GF-D8 (cell line): ENCODE measurements around the gene SPATS2.
"Not testable (repeated sequence)": the region's sequence is repeated elsewhere in the genome, so short reads cannot be mapped to it uniquely, and the experiment has no call there.

Experiments
- DNase-seq: peaks from one replicate; lab custom pipeline; 2025; lab: John Stamatoyannopoulos, UW

SPATS2 gene

GRCh38 chr12:49518914-49519573 lies 151.8 kb downstream of the SPATS2 start:
- DNase-seq, result no peak

- no peak for DNase-seq
These were observed 152.3 kb downstream of the SPATS2 start for GRCh38 chr12:49519574-49519936.

GRCh38 chr12:49521389-49521788 lies 154.1 kb downstream of the SPATS2 start:
- DNase-seq, result no peak

- DNase-seq, result no peak
These were observed 157.5 kb downstream of the SPATS2 start for GRCh38 chr12:49524660-49525324.

GRCh38 chr12:49525942-49526341 lies 158.7 kb downstream of the SPATS2 start:
- no peak for DNase-seq

- DNase-seq, result no peak
These were observed 160.3 kb downstream of the SPATS2 start for GRCh38 chr12:49527361-49528130.

GRCh38 chr12:49529414-49529813 lies 162.2 kb downstream of the SPATS2 start:
- DNase-seq, result peak; percentile 45

GRCh38 chr12:49531745-49532144 lies 164.5 kb downstream of the SPATS2 start:
- DNase-seq, result no peak

- DNase-seq, result no peak
These were observed 166.1 kb downstream of the SPATS2 start for GRCh38 chr12:49533331-49533730.

GRCh38 chr12:49534122-49534521 lies 166.9 kb downstream of the SPATS2 start:
- DNase-seq, result not testable (repeated sequence)

- DNase-seq, result no peak
These were observed 167.5 kb downstream of the SPATS2 start for GRCh38 chr12:49534731-49535278.

GRCh38 chr12:49535921-49536525 lies 168.8 kb downstream of the SPATS2 start:
- DNase-seq, result no peak

- DNase-seq, result no peak
These were observed 169.3 kb downstream of the SPATS2 start for GRCh38 chr12:49536526-49537071.

- DNase-seq, result no peak
These were observed 170.0 kb downstream of the SPATS2 start for GRCh38 chr12:49537231-49537751.

- DNase-seq, result no peak
These were observed 170.7 kb downstream of the SPATS2 start for GRCh38 chr12:49537752-49538509.

- no peak for DNase-seq
These were observed 171.5 kb downstream of the SPATS2 start, which contains the start of gene KCNH3 for GRCh38 chr12:49538510-49539403. Gene KCNH3, plus strand, starts transcription at chr12:49539030. Its CDS starts 387 bp downstream, at chr12:49539417.

- DNase-seq, result no peak
These were observed 172.4 kb downstream of the SPATS2 start for GRCh38 chr12:49539406-49540228.

GRCh38 chr12:49540229-49541139 lies 173.2 kb downstream of the SPATS2 start:
- no peak for DNase-seq
